Mucosa of descending colon (tissue), 3 donors: ENCODE measurements around the gene OR4D1. TPM values are rescaled to one million over a fixed set of nuclear protein-coding genes. Genes with fewer than 3 reads are reported as not detected.

ENCODE experiments used
- ATAC-seq: fragments of 200-7000 bp; cut with Tn5 transposase; one replicate; pipeline ENCODE4 v1.9.1; 2020; ENCODE audit warnings: mild to moderate bottlenecking, moderate library complexity
- DNase-seq, 3 donors: peaks; one replicate each; pipeline ENCODE4 v3.0.0-alpha.2; 2020
- H3K36me3 ChIP-seq: fragments of 200-600 bp; one replicate; pipeline ENCODE4 v1.8.0; 2021; ENCODE audit warnings: low read depth, mild to moderate bottlenecking
- H3K4me1 ChIP-seq: fragments of 200-600 bp; one replicate; pipeline ENCODE4 v1.8.0; 2021; ENCODE audit warnings: low read depth, mild to moderate bottlenecking
- H3K4me3 ChIP-seq: fragments of 200-600 bp; one replicate; pipeline ENCODE4 v1.8.0; 2021; ENCODE audit warnings: mild to moderate bottlenecking
- H3K9me3 ChIP-seq: fragments of 200-600 bp; one replicate; pipeline ENCODE4 v1.8.0; 2021; ENCODE audit warnings: mild to moderate bottlenecking
- intact Hi-C, 2 donors: fragments of 100-400 bp; cut with DNase I in 1 of 2; cut with micrococcal nuclease in 1 of 2; formaldehyde crosslinking; loops; one replicate each; pipeline versions ENCODE4 v1.11.0 to v1.11.1; 2022; cut with DNase I, micrococcal nuclease
- total RNA-seq, 3 donors: library from RNA; stranded (reverse); fragmentation: NEBNext Ultra II Directional in 2 of 3; extraction: Animal tissue kit (Norgen Biotek cat#: 25700) in 2 of 3; gene quantifications; one replicate each; pipeline versions ENCODE4 v1.2.1 to v1.2.4, GENCODE V29; 2021 to 2023
- TF ChIP-seq, protein P1 (sequence below): fragments of 200-600 bp; IDR thresholded peaks from one replicate; pipeline ENCODE4 v1.8.0; 2022; ENCODE audit warnings: antibody characterized with exemption, mild to moderate bottlenecking
- donor health status: DM: no; HTN: no; CAD: no; lungs with moderate emphysema.
- donor health status: DM: no; HTN: no; CAD: no.
- donor health status: DM: no; HTN: yes; CAD: no.

The OR4D1 gene
- total RNA-seq, 3 donors from 2014 or later = not detected

- ATAC-seq (no peak), DNase-seq (no peak)
- Histone ChIP-seq H3K36me3 (no peaks in the 10 kb centered on the region), H3K4me3 (no peak overlapping the region), H3K9me3 (no peaks in the 10 kb centered on the region), H3K4me1 (peaks cover 4% of the 10 kb centered on the region)
- TF ChIP-seq, protein P1, sequence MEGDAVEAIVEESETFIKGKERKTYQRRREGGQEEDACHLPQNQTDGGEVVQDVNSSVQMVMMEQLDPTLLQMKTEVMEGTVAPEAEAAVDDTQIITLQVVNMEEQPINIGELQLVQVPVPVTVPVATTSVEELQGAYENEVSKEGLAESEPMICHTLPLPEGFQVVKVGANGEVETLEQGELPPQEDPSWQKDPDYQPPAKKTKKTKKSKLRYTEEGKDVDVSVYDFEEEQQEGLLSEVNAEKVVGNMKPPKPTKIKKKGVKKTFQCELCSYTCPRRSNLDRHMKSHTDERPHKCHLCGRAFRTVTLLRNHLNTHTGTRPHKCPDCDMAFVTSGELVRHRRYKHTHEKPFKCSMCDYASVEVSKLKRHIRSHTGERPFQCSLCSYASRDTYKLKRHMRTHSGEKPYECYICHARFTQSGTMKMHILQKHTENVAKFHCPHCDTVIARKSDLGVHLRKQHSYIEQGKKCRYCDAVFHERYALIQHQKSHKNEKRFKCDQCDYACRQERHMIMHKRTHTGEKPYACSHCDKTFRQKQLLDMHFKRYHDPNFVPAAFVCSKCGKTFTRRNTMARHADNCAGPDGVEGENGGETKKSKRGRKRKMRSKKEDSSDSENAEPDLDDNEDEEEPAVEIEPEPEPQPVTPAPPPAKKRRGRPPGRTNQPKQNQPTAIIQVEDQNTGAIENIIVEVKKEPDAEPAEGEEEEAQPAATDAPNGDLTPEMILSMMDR = no peak
- intact Hi-C loops = no loop called here
Measured at GRCh38 chr17:58153671-58154070, 5.5 kb downstream of the OR4D1 start.

- TF ChIP-seq, protein P1 = no peak
- Histone ChIP-seq H3K36me3 (no peaks in the 10 kb centered on the region), H3K4me3 (no peak overlapping the region), H3K9me3 (no peaks in the 10 kb centered on the region), H3K4me1 (peaks cover 4% of the 10 kb centered on the region)
- ATAC-seq = peak; percentile 61
- DNase-seq = peak; percentile 2 to 56 (median 46)
- intact Hi-C loops = no loop called here
Measured at GRCh38 chr17:58156839-58157803, 8.9 kb downstream of the OR4D1 start.

GRCh38 chr17:58158181-58158580, 10.0 kb downstream of the OR4D1 start:
- intact Hi-C loops = no loop called here
- no peak overlapping the region for H3K4me3 ChIP-seq
- ATAC-seq (no peak), DNase-seq (no peak)
- peaks cover 4% of the 10 kb centered on the region for H3K4me1 ChIP-seq
- no peaks in the 10 kb centered on the region for H3K36me3 ChIP-seq
- no peaks in the 10 kb centered on the region for H3K9me3 ChIP-seq
- TF ChIP-seq, protein P1 = no peak

GRCh38 chr17:58161566-58161965, 13.4 kb downstream of the OR4D1 start:
- ATAC-seq (no peak), DNase-seq (no peak)
- Histone ChIP-seq H3K4me3 (no peak overlapping the region), H3K9me3 (no peaks in the 10 kb centered on the region), H3K36me3 (no peaks in the 10 kb centered on the region), H3K4me1 (peaks cover 4% of the 10 kb centered on the region)
- TF ChIP-seq, protein P1 = no peak
- intact Hi-C loops = no loop called here

GRCh38 chr17:58165981-58166380, 17.8 kb downstream of the OR4D1 start:
- Histone ChIP-seq H3K4me3 (no peak overlapping the region), H3K4me1 (no peaks in the 10 kb centered on the region), H3K9me3 (no peaks in the 10 kb centered on the region), H3K36me3 (no peaks in the 10 kb centered on the region)
- intact Hi-C loops = no loop called here
- TF ChIP-seq, protein P1 = no peak
- ATAC-seq = no peak
- DNase-seq = no peak
